ENCODE measurements around the gene COLGALT1. TPM values are rescaled to one million over a fixed set of nuclear protein-coding genes. Genes with fewer than 3 reads are reported as not detected.
"Not testable (repeated sequence)": the region's sequence is repeated elsewhere in the genome, so short reads cannot be mapped to it uniquely, and the experiment has no call there.

COLGALT1 gene
- 10 to 100 TPM; 39.0 to 55.4 (median 43.7) TPM for total RNA-seq
- 41.1 TPM for total RNA-seq (2013)

DNA sequence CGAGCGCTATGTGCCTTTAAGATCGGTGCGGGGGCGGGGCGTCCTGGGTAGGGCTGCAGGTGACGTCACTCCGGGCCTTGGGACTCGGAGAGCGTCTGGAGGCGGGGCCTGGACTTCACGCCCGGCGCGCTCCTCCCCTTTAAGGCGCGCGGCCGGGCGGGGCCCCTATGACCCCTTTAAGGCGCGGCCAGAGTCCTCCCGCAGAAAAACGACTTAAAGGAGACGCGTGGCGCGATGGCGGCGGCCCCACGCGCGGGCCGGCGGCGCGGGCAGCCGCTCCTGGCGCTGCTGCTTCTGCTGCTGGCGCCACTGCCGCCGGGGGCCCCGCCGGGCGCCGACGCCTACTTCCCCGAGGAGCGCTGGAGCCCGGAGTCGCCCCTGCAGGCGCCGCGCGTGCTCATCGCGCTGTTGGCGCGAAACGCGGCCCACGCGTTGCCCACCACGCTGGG is at the start of gene COLGALT1:
COLGALT1 (plus strand) TSS at position 170 of the 449 bp plus-strand sequence; CDS start at position 235, 65 bp downstream.
- peak within 1 kb of the TSS; percentile 86 for H3K4me3 Mint-ChIP-seq
- no peaks in the 10 kb centered on the region for H3K27me3 Mint-ChIP-seq (ENCODE audit: low read depth in 2 of 2)
- H3K4me1 ChIP-seq (ENCODE audit: control insufficient read depth, insufficient read depth, low read length) = peaks cover 18% of the 10 kb centered on the region
- intact Hi-C loops (cut with micrococcal nuclease) = loop anchor here (1.0 to 5.0 kb wide), 3 partner anchors 17 to 164 kb away; partner anchors contain the start of genes MAP1S and PGLS
- H3K4me3 ChIP-seq (ENCODE audit: low read length) = peak within 1 kb of the TSS; percentile 57
- H3K36me3 ChIP-seq (ENCODE audit: control insufficient read depth, insufficient read depth, low read length) = peaks cover 15% of the 10 kb centered on the region
- 0% methylated on average over 64 of the region's 64 CpGs for WGBS (ENCODE audit: insufficient coverage)
- H3K4me1 Mint-ChIP-seq = peaks cover 16 to 20% of the 10 kb centered on the region in 2 donors
- H3K9me3 Mint-ChIP-seq = no peaks in the 10 kb centered on the region
- peak; percentile 99 to 100 (median 99) for ATAC-seq
- no peaks in the 10 kb centered on the region for H3K27me3 ChIP-seq (ENCODE audit: control insufficient read depth, insufficient read depth, low read length)
- peak; percentile 97 to 99 for DNase-seq
- H3K27ac ChIP-seq (ENCODE audit: low read length) = peak within 1 kb of the TSS; percentile 32
- TF ChIP-seq, protein P1, sequence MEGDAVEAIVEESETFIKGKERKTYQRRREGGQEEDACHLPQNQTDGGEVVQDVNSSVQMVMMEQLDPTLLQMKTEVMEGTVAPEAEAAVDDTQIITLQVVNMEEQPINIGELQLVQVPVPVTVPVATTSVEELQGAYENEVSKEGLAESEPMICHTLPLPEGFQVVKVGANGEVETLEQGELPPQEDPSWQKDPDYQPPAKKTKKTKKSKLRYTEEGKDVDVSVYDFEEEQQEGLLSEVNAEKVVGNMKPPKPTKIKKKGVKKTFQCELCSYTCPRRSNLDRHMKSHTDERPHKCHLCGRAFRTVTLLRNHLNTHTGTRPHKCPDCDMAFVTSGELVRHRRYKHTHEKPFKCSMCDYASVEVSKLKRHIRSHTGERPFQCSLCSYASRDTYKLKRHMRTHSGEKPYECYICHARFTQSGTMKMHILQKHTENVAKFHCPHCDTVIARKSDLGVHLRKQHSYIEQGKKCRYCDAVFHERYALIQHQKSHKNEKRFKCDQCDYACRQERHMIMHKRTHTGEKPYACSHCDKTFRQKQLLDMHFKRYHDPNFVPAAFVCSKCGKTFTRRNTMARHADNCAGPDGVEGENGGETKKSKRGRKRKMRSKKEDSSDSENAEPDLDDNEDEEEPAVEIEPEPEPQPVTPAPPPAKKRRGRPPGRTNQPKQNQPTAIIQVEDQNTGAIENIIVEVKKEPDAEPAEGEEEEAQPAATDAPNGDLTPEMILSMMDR (IDR thresholded peaks at IDR 0.05) = no peak
- peaks cover 5% of the 10 kb centered on the region for H3K36me3 Mint-ChIP-seq
- H3K9me3 ChIP-seq (ENCODE audit: control insufficient read depth, insufficient read depth, low read length) = no peaks in the 10 kb centered on the region
- peak within 1 kb of the TSS; percentile 61 to 79 for H3K27ac Mint-ChIP-seq

DNA sequence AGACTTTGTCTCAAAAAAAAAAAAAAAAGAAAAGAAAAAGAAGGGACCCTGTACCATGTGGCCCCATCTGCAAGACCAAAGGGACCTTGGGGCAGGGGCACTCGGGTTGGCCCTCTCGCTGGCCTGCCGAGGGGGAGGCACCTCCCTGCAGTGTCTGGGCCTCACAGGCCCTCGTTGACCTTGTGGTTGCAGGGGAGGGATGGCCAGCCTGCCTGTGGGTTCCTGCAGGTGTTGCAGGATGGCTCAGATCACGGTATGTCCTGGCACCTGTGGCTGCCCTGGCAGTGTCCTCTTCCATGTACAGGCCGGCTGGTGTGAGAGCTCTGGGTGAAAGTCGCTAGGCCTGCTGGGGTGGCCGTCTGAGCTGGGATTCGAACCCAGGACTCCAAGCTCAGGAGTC is 48.7 kb upstream of the COLGALT1 start:
- no peak for ATAC-seq
- Mint-ChIP-seq H3K27ac (no peak overlapping the region), H3K27me3 (ENCODE audit: low read depth in 2 of 2) (no peaks in the 10 kb centered on the region), H3K9me3 (no peaks in the 10 kb centered on the region), H3K4me1 (peaks cover 15 to 16% of the 10 kb centered on the region in 2 donors), H3K4me3 (no peak overlapping the region), H3K36me3 (no peaks in the 10 kb centered on the region)
- no peak overlapping the region for H3K4me3 ChIP-seq (ENCODE audit: low read length)
- TF ChIP-seq, protein P1 (IDR thresholded peaks at IDR 0.05) = no peak
- no peak overlapping the region for H3K27ac ChIP-seq (ENCODE audit: low read length)
- WGBS (ENCODE audit: insufficient coverage) = 56% methylated on average over 9 of the region's 9 CpGs
- DNase-seq = no peak
- no peaks in the 10 kb centered on the region for H3K27me3 ChIP-seq (ENCODE audit: control insufficient read depth, insufficient read depth, low read length)
- intact Hi-C loops (cut with micrococcal nuclease) = no loop called here
- H3K9me3 ChIP-seq (ENCODE audit: control insufficient read depth, insufficient read depth, low read length) = no peaks in the 10 kb centered on the region
- peaks cover 12% of the 10 kb centered on the region for H3K4me1 ChIP-seq (ENCODE audit: control insufficient read depth, insufficient read depth, low read length)
- peaks cover 2% of the 10 kb centered on the region for H3K36me3 ChIP-seq (ENCODE audit: control insufficient read depth, insufficient read depth, low read length)

DNA sequence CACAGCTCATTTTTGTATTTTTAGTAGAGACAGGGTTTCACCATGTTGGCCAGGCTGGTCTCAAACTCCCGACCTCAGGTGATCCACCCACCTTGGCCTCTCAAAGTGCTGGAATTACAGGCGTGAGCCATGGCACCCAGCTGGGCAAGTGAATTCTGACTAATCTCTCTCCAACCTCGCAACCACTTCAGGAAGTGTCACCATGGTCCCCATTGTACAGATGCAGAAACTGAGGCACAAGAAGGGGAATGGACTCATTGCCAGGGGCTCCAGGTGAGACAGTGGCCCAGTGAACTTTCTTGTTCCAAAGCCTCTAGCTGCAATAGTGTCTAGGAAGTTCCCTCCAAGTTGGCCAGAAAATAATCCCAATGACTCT is 46.9 kb upstream of the COLGALT1 start:
- ATAC-seq; H3K27ac ChIP-seq (ENCODE audit: low read length); H3K27me3 ChIP-seq (ENCODE audit: control insufficient read depth, insufficient read depth, low read length); H3K36me3 Mint-ChIP-seq; H3K36me3 ChIP-seq (ENCODE audit: control insufficient read depth, insufficient read depth, low read length); DNase-seq; H3K9me3 Mint-ChIP-seq; intact Hi-C loops (cut with micrococcal nuclease); H3K27me3 Mint-ChIP-seq (ENCODE audit: low read depth in 2 of 2); H3K9me3 ChIP-seq (ENCODE audit: control insufficient read depth, insufficient read depth, low read length); H3K4me3 Mint-ChIP-seq; H3K4me3 ChIP-seq (ENCODE audit: low read length): not testable (repeated sequence)
- Mint-ChIP-seq H3K27ac (peak overlapping the region in 1 of 2 donors; percentile 14), H3K4me1 (peaks cover 21 to 25% of the 10 kb centered on the region in 2 donors)
- WGBS (ENCODE audit: insufficient coverage) = 76% methylated on average over 3 of the region's 3 CpGs
- H3K4me1 ChIP-seq (ENCODE audit: control insufficient read depth, insufficient read depth, low read length) = peaks cover 29% of the 10 kb centered on the region

DNA sequence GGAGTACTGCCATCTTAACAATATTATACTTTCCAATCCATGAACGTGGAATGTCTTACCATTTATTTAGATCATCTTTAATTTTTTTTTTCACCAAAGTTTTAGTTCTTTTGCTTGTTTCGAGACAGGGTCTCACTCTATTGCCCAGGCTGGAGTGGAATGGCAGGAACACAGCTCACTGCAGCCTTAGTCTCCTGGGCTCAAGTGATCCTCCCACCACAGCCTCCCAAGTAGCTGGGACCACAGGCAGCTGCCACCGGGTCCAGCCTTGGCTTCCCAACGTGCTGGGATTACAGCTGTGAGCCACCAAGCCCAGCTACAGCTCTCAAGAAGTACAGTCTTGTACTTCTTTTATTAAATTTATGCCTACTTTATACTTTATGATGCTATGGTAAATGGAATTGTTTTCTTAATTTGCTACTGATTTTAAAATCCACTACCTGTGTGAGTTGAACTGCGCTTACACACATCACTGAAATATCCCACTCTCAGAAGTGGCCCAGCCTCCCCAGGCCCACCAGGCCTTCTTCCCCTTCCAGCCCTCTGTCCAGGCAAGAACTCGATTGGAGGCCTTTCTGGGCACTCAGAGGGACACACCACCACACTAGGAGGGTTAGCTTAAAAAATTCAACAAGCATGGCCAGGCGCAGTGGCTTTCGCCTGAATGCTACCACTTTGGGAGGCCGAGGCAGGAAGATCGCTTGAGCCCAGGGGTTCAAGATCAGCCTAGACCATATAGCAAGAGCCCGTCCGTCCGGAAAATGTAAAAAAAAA is 45.0 kb upstream of the COLGALT1 start:
- TF ChIP-seq, protein P1 (IDR thresholded peaks at IDR 0.05) = no peak
- Mint-ChIP-seq H3K4me3 (peak overlapping the region; percentile 92), H3K4me1 (peaks cover 21 to 25% of the 10 kb centered on the region in 2 donors), H3K27ac (peak overlapping the region; percentile 87 to 91), H3K27me3 (ENCODE audit: low read depth in 2 of 2) (no peaks in the 10 kb centered on the region), H3K9me3 (no peaks in the 10 kb centered on the region), H3K36me3 (no peaks in the 10 kb centered on the region)
- 34% methylated on average over 13 of the region's 13 CpGs for WGBS (ENCODE audit: insufficient coverage)
- DNase-seq (no peak), ATAC-seq (no peak)
- Histone ChIP-seq H3K36me3 (ENCODE audit: control insufficient read depth, insufficient read depth, low read length) (peaks cover 2% of the 10 kb centered on the region), H3K4me1 (ENCODE audit: control insufficient read depth, insufficient read depth, low read length) (peaks cover 29% of the 10 kb centered on the region), H3K27me3 (ENCODE audit: control insufficient read depth, insufficient read depth, low read length) (no peaks in the 10 kb centered on the region), H3K9me3 (ENCODE audit: control insufficient read depth, insufficient read depth, low read length) (no peaks in the 10 kb centered on the region), H3K27ac (ENCODE audit: low read length) (peak overlapping the region; percentile 86), H3K4me3 (ENCODE audit: low read length) (peak overlapping the region; percentile 72)
- intact Hi-C loops (cut with micrococcal nuclease) = loop anchor here (5.0 kb wide), 1 partner anchor 47 kb away; the partner anchor contains the start of gene COLGALT1
